Muscle layer of colon (tissue), 2 donors: Measurements from ENCODE around the gene ARPC5.
A peak's percentile ranks its signal among the peaks of the same experiment; 100 is the strongest.

Experiments
- H3K27ac ChIP-seq: one replicate; pipeline ENCODE4 v1.7.0; 2013; ENCODE audit warnings: low read depth, mild to moderate bottlenecking, low read length, moderate library complexity
- H3K27me3 ChIP-seq, 2 donors: one replicate each; pipeline ENCODE4 v1.7.0; 2013; ENCODE audit warnings: low read length in 2 of 2, mild to moderate bottlenecking in 2 of 2; ENCODE audit not compliant: insufficient read depth in 2 of 2, control insufficient read depth in 1 of 2
- H3K36me3 ChIP-seq: one replicate; pipeline ENCODE4 v1.7.0; 2013; ENCODE audit warnings: mild to moderate bottlenecking, low read length; ENCODE audit not compliant: insufficient read depth
- H3K4me1 ChIP-seq: one replicate; pipeline ENCODE4 v1.7.0; 2013; ENCODE audit warnings: mild to moderate bottlenecking, low read length; ENCODE audit not compliant: insufficient read depth
- H3K4me3 ChIP-seq, 2 donors: one replicate each; pipeline ENCODE4 v1.7.0; 2013; ENCODE audit warnings: low read length in 2 of 2, low read depth in 1 of 2, mild to moderate bottlenecking in 1 of 2, moderate library complexity in 1 of 2
- H3K9ac ChIP-seq: one replicate; pipeline ENCODE4 v1.7.0; 2013; ENCODE audit warnings: low read length
- H3K9me3 ChIP-seq: one replicate; pipeline ENCODE4 v1.7.0; 2013; ENCODE audit warnings: mild to moderate bottlenecking, low read length
- donor health status: abdominal sarcoma.
- donor health status: Adenocarcinoma of cecum.

Gene ARPC5

GRCh38 chr1:183642166-183642565 is 6.6 kb upstream of the ARPC5 start:
- Histone ChIP-seq H3K9me3 (no peaks in the 10 kb centered on the region), H3K4me1 (no peaks in the 10 kb centered on the region), H3K27me3 (no peaks in the 10 kb centered on the region), H3K4me3 (no peak overlapping the region), H3K27ac (no peak overlapping the region), H3K9ac (no peak overlapping the region), H3K36me3 (no peaks in the 10 kb centered on the region)

GRCh38 chr1:183640193-183640592 is 4.6 kb upstream of the ARPC5 start:
- H3K36me3 ChIP-seq: no peaks in the 10 kb centered on the region
- no peak overlapping the region for H3K4me3 ChIP-seq
- no peak overlapping the region for H3K27ac ChIP-seq
- no peaks in the 10 kb centered on the region for H3K9me3 ChIP-seq
- H3K27me3 ChIP-seq: no peaks in the 10 kb centered on the region
- H3K4me1 ChIP-seq: peaks cover 6% of the 10 kb centered on the region
- no peak overlapping the region for H3K9ac ChIP-seq

- Histone ChIP-seq H3K4me3 (no peak overlapping the region), H3K4me1 (peaks cover 6% of the 10 kb centered on the region), H3K9ac (no peak overlapping the region), H3K36me3 (no peaks in the 10 kb centered on the region), H3K27me3 (no peaks in the 10 kb centered on the region), H3K27ac (no peak overlapping the region), H3K9me3 (no peaks in the 10 kb centered on the region)
These were observed 3.2 kb upstream of the ARPC5 start for GRCh38 chr1:183638649-183639387.

GRCh38 chr1:183636783-183637182 is 1.2 kb upstream of the ARPC5 start:
- Histone ChIP-seq H3K27ac (no peak overlapping the region), H3K4me3 (no peak overlapping the region), H3K4me1 (peaks cover 20% of the 10 kb centered on the region), H3K9me3 (no peaks in the 10 kb centered on the region), H3K9ac (no peak overlapping the region), H3K27me3 (no peaks in the 10 kb centered on the region), H3K36me3 (peaks cover 7% of the 10 kb centered on the region)

- Histone ChIP-seq H3K9me3 (no peaks in the 10 kb centered on the region), H3K4me3 (peak overlapping the region; percentile 85 to 94), H3K36me3 (peaks cover 7% of the 10 kb centered on the region), H3K27ac (no peak overlapping the region), H3K4me1 (peaks cover 22% of the 10 kb centered on the region), H3K27me3 (no peaks in the 10 kb centered on the region), H3K9ac (peak overlapping the region; percentile 53)
These were observed 725 bp upstream of the ARPC5 start for GRCh38 chr1:183636334-183636682.

GRCh38 chr1:183635099-183635605 is 431 bp downstream of the ARPC5 start:
- H3K27me3 ChIP-seq: no peaks in the 10 kb centered on the region
- peak overlapping the region; percentile 84 to 94 for H3K4me3 ChIP-seq
- no peaks in the 10 kb centered on the region for H3K9me3 ChIP-seq
- peak overlapping the region; percentile 84 for H3K27ac ChIP-seq
- H3K9ac ChIP-seq: peak overlapping the region; percentile 84
- H3K4me1 ChIP-seq: peaks cover 32% of the 10 kb centered on the region
- H3K36me3 ChIP-seq: peaks cover 15% of the 10 kb centered on the region

- no peaks in the 10 kb centered on the region for H3K27me3 ChIP-seq
- H3K4me1 ChIP-seq: peaks cover 36% of the 10 kb centered on the region
- H3K9ac ChIP-seq: peak overlapping the region; percentile 84
- H3K36me3 ChIP-seq: peaks cover 19% of the 10 kb centered on the region
- H3K27ac ChIP-seq: peak overlapping the region; percentile 84
- H3K4me3 ChIP-seq: peak overlapping the region; percentile 84 to 94
- H3K9me3 ChIP-seq: no peaks in the 10 kb centered on the region
These were observed 1.0 kb downstream of the ARPC5 start for GRCh38 chr1:183634429-183635065.

- Histone ChIP-seq H3K4me1 (peaks cover 42% of the 10 kb centered on the region), H3K27ac (peak overlapping the region; percentile 84), H3K9ac (peak overlapping the region; percentile 84), H3K4me3 (peak overlapping the region; percentile 35 to 94), H3K9me3 (no peaks in the 10 kb centered on the region), H3K36me3 (peaks cover 27% of the 10 kb centered on the region), H3K27me3 (no peaks in the 10 kb centered on the region)
These were observed 1.8 kb downstream of the ARPC5 start for GRCh38 chr1:183633676-183634343.

GRCh38 chr1:183632964-183633363 is 2.6 kb downstream of the ARPC5 start:
- H3K27ac ChIP-seq: peak overlapping the region; percentile 84

GRCh38 chr1:183632114-183632513 is 3.5 kb downstream of the ARPC5 start:
- peak overlapping the region; percentile 84 for H3K27ac ChIP-seq
- H3K27me3 ChIP-seq: no peaks in the 10 kb centered on the region
- peaks cover 55% of the 10 kb centered on the region for H3K4me1 ChIP-seq
- H3K4me3 ChIP-seq: no peak overlapping the region
- no peaks in the 10 kb centered on the region for H3K9me3 ChIP-seq
- peaks cover 39% of the 10 kb centered on the region for H3K36me3 ChIP-seq
- peak overlapping the region; percentile 84 for H3K9ac ChIP-seq

More at GRCh38 chr1:183632964-183633363, 2.6 kb downstream of the ARPC5 start:
- Histone ChIP-seq H3K27me3 (no peaks in the 10 kb centered on the region), H3K4me3 (peak overlapping the region; percentile 35 to 94), H3K36me3 (peaks cover 33% of the 10 kb centered on the region), H3K9ac (peak overlapping the region; percentile 84), H3K4me1 (peaks cover 50% of the 10 kb centered on the region), H3K9me3 (no peaks in the 10 kb centered on the region)

GRCh38 chr1:183630748-183631147 is 4.8 kb downstream of the ARPC5 start:
- Histone ChIP-seq H3K9ac (no peak overlapping the region), H3K9me3 (no peaks in the 10 kb centered on the region), H3K4me1 (peaks cover 57% of the 10 kb centered on the region), H3K27ac (no peak overlapping the region), H3K27me3 (no peaks in the 10 kb centered on the region), H3K36me3 (peaks cover 43% of the 10 kb centered on the region), H3K4me3 (no peak overlapping the region)
